KBM-7 (cell line): ENCODE measurements around the gene UGT1A1.
A peak's percentile ranks its signal among the peaks of the same experiment; 100 is the strongest.

Experiments used
- DNase-seq: peaks from one replicate; pipeline ENCODE4 v3.0.0-alpha.2; 2015
- in situ Hi-C: fragments of 300-500 bp; cut with MboI; formaldehyde crosslinking; loops from 2 replicates; pipeline ENCODE4 v1.14.3; 2020; ENCODE audit warnings: low sequenced_read_pairs, low pct_unique_long_range_greater_than_20kb, mixed read lengths

UGT1A1 gene

GRCh38 chr2:233791883-233792329 lies 31.8 kb downstream of the UGT1A1 start:
- no peak for DNase-seq
- in situ Hi-C loops: no loop called here

DNA sequence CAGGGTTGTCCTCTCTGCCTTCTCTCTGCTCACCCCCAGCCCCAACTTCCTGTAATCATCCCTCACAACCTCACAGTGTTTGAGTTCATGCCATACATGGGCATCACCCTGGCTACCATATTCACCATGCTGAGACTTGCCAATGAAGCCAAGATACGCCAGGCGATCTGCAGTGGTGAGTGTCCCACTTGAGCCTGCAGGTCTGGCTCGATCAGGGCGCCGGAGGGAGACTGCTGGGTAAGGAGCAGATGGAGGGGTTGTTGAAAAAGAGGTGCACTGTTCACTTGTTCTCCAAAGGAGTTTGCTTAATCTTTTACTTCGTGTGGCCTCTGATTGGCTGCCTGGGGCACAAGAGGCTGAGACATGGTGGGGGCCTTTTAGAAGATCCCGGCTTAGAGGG lies 32.6 kb downstream of the UGT1A1 start:
- in situ Hi-C loops: no loop called here
- no peak for DNase-seq

DNA sequence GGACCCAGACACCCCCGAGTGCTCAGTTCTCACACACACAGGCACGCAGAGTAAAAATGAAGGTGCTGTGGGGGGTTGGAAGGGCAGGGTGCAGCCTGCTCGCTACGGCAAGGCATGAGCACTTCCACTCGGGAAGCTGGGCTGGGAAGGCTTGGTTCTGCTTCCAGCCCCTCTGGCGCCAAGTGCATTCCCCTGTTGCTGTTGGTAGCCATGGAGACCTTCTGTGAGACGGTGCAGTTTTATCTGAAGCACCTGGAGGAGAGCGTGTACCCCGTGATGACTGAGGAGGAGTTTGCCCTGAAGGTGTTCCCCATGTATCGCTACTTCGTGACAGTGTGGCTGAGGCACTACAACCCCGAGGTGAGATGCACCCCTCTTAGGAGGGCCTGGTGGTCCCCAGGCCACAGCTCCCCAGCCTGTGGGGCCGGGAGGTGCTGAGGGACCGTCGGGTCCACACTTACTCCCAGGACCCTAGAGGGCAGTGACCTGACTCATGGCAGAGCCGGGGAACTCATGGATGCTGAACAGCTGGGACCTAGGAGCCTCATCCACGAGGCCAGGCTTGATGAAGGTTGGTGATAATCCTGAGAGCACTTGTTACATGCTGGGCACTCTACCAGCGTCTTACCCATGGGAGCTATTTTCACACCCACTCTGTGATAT lies 33.5 kb downstream of the UGT1A1 start:
- no peak for DNase-seq
- in situ Hi-C loops: no loop called here

DNA sequence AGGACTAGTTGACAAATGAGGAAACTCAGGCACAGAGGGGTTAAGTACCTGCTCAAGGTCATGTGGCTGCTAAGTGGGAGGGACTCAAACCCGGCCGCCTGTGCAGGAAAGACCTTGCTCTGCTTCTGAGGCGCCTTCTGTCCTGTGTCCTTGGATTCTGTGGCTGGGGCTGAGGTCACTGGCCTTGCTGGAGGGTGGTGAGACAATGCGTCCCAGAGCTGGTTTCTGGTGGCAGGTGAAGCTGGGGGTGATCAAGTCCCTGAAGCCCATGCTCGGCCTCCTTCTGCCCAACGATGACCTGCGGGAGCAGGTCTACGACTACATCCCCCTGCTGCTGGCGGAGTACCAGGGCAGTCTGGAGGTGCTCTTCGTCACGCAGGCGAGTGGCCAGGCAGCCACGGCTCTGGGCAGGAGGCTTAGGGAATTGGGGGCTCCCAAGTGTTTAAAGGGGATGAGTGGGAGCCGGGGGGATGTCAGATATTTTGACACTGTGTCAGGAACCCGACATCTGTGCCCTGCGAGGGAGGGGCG lies 34.1 kb downstream of the UGT1A1 start:
- in situ Hi-C loops: no loop called here
- no peak for DNase-seq

DNA sequence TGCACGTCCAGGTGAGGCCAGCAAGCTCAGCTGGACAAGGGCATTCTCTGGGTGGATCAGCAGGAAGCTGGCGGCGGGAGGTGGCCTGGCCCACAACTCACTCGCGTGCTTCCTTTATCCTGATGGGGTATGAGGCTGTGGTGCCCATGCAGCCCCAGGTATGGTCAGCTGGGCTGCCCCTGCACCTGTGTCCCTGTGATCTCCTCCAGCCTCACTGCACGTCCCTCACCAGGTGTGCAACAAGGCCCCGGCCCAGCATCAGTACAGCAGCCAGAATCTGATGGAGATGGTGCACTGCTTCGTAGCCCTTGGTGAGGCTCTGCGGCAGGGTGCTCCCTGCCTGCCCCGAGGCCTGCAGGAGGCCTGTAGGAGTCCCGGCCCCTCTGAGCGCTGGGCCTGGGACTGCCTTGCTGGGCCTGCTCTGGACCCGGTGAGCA lies 35.7 kb downstream of the UGT1A1 start:
- in situ Hi-C loops: no loop called here
- no peak for DNase-seq

- in situ Hi-C loops: no loop called here
- no peak for DNase-seq
Observed at GRCh38 chr2:233796254-233796653, 36.2 kb downstream of the UGT1A1 start.

- no peak for DNase-seq
- in situ Hi-C loops: no loop called here
Observed at GRCh38 chr2:233798335-233799086, 38.4 kb downstream of the UGT1A1 start.

DNA sequence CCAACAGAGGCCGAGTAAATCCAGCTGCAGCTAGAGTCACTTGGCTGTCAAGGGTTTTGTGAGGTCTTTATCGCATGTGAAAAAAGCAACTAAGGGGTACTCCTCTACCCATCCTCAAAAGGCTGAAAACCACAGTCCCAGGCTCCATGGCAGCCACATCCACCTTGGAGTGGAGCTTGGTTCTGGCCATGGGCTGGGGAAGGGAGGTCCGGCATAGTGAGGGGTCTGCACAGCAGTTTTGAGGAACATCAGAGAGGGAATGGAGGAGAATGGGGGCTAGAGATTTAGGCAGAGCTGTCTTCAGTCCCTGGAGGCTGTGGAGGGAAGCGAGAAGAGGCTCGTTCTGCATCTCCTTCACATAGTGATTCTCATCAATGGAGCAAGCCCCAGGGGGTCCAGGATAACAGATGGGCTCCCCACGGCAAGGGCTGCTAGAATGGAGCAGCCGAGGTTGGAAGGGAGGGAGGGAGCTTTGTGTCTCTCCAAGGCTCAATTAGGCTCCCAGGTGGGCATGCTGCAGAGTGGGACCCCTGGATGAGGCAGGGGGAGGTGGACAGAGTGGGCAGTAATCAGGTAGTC lies 39.1 kb downstream of the UGT1A1 start:
- DNase-seq: no peak
- in situ Hi-C loops: no loop called here

DNA sequence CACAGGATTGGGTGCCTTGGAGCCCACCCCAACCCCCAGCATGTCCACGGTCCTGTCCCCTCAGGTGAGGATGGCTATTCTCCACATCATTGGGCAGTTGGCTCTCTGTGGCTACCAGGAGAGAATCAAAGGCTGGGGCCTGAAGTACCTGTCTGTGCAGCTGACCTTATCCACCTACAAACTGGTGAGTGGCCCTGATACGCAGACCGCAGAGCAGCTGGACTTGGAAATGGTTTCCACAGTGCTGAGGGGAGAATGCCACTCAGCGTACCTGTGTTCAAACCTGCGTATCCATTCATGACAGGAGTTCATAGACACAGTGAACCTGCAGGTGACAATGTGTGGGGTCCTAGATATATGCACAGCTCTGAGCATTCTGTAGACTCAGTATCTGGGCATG lies 39.6 kb downstream of the UGT1A1 start:
- no peak for DNase-seq
- in situ Hi-C loops: no loop called here

- in situ Hi-C loops: no loop called here
- no peak for DNase-seq
Observed at GRCh38 chr2:233800208-233800607, 40.1 kb downstream of the UGT1A1 start.

- in situ Hi-C loops: no loop called here
- DNase-seq: peak; percentile 11
Observed at GRCh38 chr2:233801357-233802131, 41.5 kb downstream of the UGT1A1 start.

- in situ Hi-C loops: no loop called here
- no peak for DNase-seq
Observed at GRCh38 chr2:233802132-233802815, 42.2 kb downstream of the UGT1A1 start.

DNA sequence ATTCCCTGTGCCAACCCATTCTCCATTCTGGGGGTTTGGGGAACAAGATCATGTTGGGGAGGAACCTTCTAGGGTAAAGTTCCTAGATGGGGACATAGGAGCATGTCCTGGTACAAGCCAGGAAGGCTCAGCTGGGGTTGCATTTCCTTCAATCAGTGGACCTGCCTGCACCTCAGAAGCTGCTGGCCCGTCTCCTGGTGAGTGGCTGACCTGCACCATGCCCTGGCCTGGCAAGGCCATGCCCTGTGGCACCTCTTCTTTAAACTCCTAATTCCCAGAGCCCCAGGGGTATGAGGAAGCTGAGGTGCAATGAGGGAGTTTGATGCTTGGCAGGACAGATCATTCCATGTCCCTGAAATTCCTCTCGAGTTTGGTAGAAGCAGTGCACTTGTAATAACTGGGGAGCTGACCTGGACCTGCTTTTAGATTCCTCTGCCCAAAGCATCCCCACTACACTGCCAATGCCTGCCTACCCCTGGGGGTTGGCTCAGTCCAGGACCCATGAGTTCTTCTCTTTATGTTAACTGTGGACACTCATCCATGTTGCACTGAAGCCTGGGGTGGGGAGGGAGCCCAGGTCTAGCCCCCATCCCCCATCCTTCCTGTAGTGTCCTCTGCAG lies 43.3 kb downstream of the UGT1A1 start:
- no peak for DNase-seq
- in situ Hi-C loops: no loop called here

- DNase-seq: no peak
- in situ Hi-C loops: no loop called here
Observed at GRCh38 chr2:233803994-233804393, 43.9 kb downstream of the UGT1A1 start.

GRCh38 chr2:233807215-233807865 lies 47.3 kb downstream of the UGT1A1 start:
- DNase-seq: no peak

DNA sequence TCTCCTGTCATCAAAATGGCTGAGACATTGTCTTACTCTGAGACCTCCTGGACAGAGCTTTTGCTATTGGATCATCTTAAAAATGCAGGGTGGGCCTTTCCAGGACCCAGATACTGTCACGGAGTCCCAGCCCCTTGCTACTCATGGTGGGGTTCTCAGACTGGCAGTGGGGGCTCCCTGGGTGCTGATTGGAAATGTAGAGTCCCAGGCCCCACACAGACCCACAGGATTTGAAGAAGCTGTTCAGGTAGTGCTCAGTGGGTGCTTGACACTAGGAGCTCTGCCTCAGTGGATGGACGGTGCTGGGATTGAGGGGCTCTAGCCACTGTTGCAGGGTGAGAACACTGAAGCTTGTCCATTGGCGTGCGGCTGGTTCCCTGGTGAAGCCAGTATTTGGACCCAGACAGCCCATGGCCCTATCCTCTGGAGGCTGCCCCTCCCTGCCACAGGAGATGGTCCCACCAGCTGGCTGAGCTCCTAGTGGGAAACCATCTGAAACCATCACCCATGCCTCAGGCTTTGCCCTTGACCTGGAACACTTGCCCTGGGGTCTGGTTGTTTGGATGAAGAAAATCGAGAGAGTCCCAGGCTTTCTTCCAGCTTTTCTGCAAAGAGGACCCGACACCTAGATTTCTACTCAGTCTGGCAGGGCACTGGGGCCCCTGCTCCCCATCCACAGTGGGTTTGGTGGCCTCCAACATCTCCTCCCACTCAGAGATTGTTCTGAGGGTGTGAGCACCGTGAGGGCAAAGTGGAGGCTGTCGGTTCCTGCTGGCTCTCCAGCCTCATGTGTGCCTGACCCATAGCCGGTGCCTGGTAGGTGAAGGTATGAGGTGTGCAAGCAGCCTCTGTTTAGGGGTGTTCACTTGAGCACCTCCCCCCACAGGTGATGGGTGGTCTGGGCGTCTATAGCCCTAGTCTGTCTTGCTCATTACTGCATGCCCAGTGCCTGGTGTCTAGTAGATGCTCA lies 48.2 kb downstream of the UGT1A1 start:
- no peak for DNase-seq
- in situ Hi-C loops: no loop called here

More at GRCh38 chr2:233807215-233807865, 47.3 kb downstream of the UGT1A1 start:
- in situ Hi-C loops: no loop called here

GRCh38 chr2:233810385-233810784 lies 50.3 kb downstream of the UGT1A1 start:
- no peak for DNase-seq
- in situ Hi-C loops: no loop called here
